Keratinocyte (primary cell): ENCODE data around the gene SRSF12.

Experiments used
- EZH2 ChIP-seq: IDR thresholded peaks from one replicate; pipeline ENCODE4 v1.6.1; 2012; ENCODE audit warnings: inconsistent platforms, mild to moderate bottlenecking, low read length, moderate library complexity
- TF ChIP-seq, protein P1 (sequence below), 3 experiments: IDR thresholded peaks in 1 of 3; conservative IDR thresholded peaks in 1 of 3; optimal IDR thresholded peaks in 1 of 3; 2 replicates in 2 of 3; 3 replicates in 1 of 3; pipeline versions ENCODE3 to v1.5.1; 2011; ENCODE audit warnings: low read length in 3 of 3, mild to moderate bottlenecking in 3 of 3, moderate library complexity in 2 of 3, control low read depth in 1 of 3, inconsistent platforms in 1 of 3; ENCODE audit not compliant: insufficient read depth in 2 of 3; ENCODE audit errors: extremely low read depth in 1 of 3

DNA sequence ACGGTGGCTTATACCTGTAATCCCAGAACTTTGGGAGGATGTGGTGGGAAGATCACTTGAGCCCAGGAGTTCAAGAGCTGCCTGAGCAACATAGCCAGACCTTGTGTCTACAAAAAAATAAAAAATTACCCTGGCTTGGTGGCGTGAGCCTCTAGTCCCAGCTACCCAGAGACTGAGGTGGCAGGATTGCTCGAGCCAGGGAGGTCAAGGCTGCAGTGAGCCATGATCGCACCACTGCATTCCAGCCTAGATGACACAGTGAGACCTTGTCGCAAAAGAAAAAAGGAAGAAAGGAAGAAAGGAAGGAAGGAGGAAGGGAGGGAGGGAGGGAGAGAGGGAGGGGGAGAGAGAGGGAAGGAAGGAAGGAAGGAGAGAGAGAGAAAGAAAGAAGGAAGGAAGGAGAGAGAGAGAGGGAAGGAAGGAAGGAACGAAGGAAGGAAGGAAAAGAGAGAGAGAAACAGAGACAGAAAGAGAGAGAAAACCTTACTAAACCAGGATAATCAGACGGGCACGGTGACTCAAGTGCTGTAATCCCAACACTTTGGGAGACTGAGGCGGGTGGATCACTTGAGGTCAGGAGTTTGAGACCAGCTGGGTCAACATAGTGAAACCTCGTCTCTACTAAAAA lies 48.2 kb downstream of the SRSF12 start:
- TF ChIP-seq, protein P1, sequence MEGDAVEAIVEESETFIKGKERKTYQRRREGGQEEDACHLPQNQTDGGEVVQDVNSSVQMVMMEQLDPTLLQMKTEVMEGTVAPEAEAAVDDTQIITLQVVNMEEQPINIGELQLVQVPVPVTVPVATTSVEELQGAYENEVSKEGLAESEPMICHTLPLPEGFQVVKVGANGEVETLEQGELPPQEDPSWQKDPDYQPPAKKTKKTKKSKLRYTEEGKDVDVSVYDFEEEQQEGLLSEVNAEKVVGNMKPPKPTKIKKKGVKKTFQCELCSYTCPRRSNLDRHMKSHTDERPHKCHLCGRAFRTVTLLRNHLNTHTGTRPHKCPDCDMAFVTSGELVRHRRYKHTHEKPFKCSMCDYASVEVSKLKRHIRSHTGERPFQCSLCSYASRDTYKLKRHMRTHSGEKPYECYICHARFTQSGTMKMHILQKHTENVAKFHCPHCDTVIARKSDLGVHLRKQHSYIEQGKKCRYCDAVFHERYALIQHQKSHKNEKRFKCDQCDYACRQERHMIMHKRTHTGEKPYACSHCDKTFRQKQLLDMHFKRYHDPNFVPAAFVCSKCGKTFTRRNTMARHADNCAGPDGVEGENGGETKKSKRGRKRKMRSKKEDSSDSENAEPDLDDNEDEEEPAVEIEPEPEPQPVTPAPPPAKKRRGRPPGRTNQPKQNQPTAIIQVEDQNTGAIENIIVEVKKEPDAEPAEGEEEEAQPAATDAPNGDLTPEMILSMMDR (optimal IDR thresholded peaks at IDR 0.05 in 1 of 3, IDR thresholded peaks at IDR 0.05 in 1 of 3, conservative IDR thresholded peaks at IDR 0.05 in 1 of 3; ENCODE audit: extremely low read depth in 1 of 3, insufficient read depth in 2 of 3, low read length in 3 of 3) = no peak
- TF ChIP-seq EZH2 = no peak
